Adrenal gland (tissue), 12 donors: ENCODE results near the gene CDV3. TPM values are rescaled to one million over a fixed set of nuclear protein-coding genes. Genes with fewer than 3 reads are reported as not detected.

ENCODE experiments used
- DNase-seq, 7 donors: peaks; one replicate each; pipeline ENCODE4 v3.0.0-alpha.2; 2019 to 2020
- H3K27ac ChIP-seq, 5 donors: fragments of 200-600 bp; sonication (generic) in 4 of 5; 1 replicate in 3 of 5; 2 replicates in 2 of 5; pipeline versions ENCODE4 v1.5.1 to v1.8.0; 2016 to 2020; ENCODE audit warnings: mild to moderate bottlenecking in 1 of 5
- H3K27me3 ChIP-seq: fragments of 200-600 bp; 2 replicates; pipeline ENCODE4 v1.8.0; 2021
- H3K36me3 ChIP-seq, 2 donors: fragments of 200-600 bp; replicated peaks in 1 of 2; 1 replicate in 1 of 2; 2 replicates in 1 of 2; pipeline versions ENCODE4 v1.5.1 to v1.8.0; 2018 to 2022
- H3K4me1 ChIP-seq, 2 donors: fragments of 200-600 bp; replicated peaks in 1 of 2; 1 replicate in 1 of 2; 2 replicates in 1 of 2; pipeline versions ENCODE4 v1.5.1 to v1.8.0; 2018 to 2021
- H3K4me3 ChIP-seq, 4 donors: fragments of 200-600 bp; sonication (generic) in 3 of 4; one replicate each; pipeline ENCODE4 v1.5.1; 2016 to 2018
- H3K9me3 ChIP-seq, 3 donors: fragments of 200-600 bp; sonication (generic) in 1 of 3; replicated peaks in 1 of 3; 1 replicate in 2 of 3; 2 replicates in 1 of 3; pipeline versions ENCODE4 v1.5.1 to v1.8.0; 2016 to 2021
- CTCF ChIP-seq, 6 experiments: fragments of 450-650 bp in 4 of 6; fragments of 200-600 bp in 2 of 6; sonication (generic) in 1 of 6; IDR thresholded peaks; 1 replicate in 5 of 6; 2 replicates in 1 of 6; pipeline versions ENCODE4 v1.5.1 to v1.8.0; 2016 to 2021; ENCODE audit warnings: antibody characterized with exemption in 6 of 6, mild to moderate bottlenecking in 2 of 6, moderate library complexity in 1 of 6
- POLR2A ChIP-seq, 2 donors: fragments of 450-650 bp; IDR thresholded peaks; one replicate each; pipeline ENCODE4 v1.6.1; 2017; ENCODE audit warnings: antibody characterized with exemption in 2 of 2, mild to moderate bottlenecking in 2 of 2, moderate library complexity in 1 of 2
- WGBS, 4 donors: extraction: QIAGEN DNeasy Blood & Tissue Kit in 2 of 4; methylation state at CpG; one replicate each; pipeline versions ENCODE4 v1.1.5 to v1.1.7; 2013 to 2017; 5-methylcytosine and 5-hydroxymethylcytosine counted together
- intact Hi-C, 2 donors: fragments of 100-400 bp; cut with DNase I; formaldehyde crosslinking; loops; one replicate each; pipeline versions ENCODE4 v1.14.1 to v1.15.0; 2022 to 2023
- polyA plus RNA-seq, 3 donors: library from polyadenylated mRNA; stranded (reverse); fragments of 200-250 nt in 2 of 3; fragments of 350-450 nt in 1 of 3; fragmentation: Illumina TruSeq in 1 of 3; extraction: RNeasy Lipid Tissue Mini Kit (QIAGEN cat#74804) in 1 of 3; gene quantifications; one replicate each; pipeline ENCODE4 v1.2.3, GENCODE V29; 2013 to 2014
- total RNA-seq, 9 donors: library from RNA; depleted of rRNA in 4 of 9; stranded (reverse); fragments of >200 nt in 4 of 9; fragments of 120-200 nt in 1 of 9; fragmentation: NEBNext Ultra II Directional in 1 of 9; extraction: Animal tissue kit (Norgen Biotek cat#: 25700) in 1 of 9; gene quantifications; one replicate each; pipeline versions ENCODE4 v1.1.0 to v1.2.4, GENCODE V29; 2013 to 2023
- donor health status: healthy with polysubstance abuse.
- donor health status: Bipolar disorder and iron deficiency.
- donor health status: DM: yes; HTN: yes; CAD: no.
- donor health status: DM: no; HTN: no; CAD: no.
- donor health status: DM: no; HTN: no; CAD: no.
- donor health status: DM: yes; HTN: yes; CAD: no.

Gene CDV3
- total and polyA plus RNA-seq, 12 donors: 30.8 to 309 (median 124) TPM

- no peaks in the 10 kb centered on the region for H3K36me3 ChIP-seq
- DNase-seq: peak in 3 of 7 donors; percentile 33 to 36 (median 33)
- peaks cover 5 to 18% of the 10 kb centered on the region in 2 donors for H3K4me1 ChIP-seq
- H3K4me3 ChIP-seq: no peak overlapping the region
- TF ChIP-seq POLR2A (IDR thresholded peaks at IDR 0.05) (no peak), CTCF (IDR thresholded peaks at IDR 0.05) (no peak)
- H3K9me3 ChIP-seq: no peaks in the 10 kb centered on the region
- 43 to 50% (median 46%) methylated on average over 8 of the region's 8 CpGs for WGBS, 4 donors
- H3K27ac ChIP-seq: peak overlapping the region in 1 of 5 donors; percentile 44
- H3K27me3 ChIP-seq: no peaks in the 10 kb centered on the region
- intact Hi-C loops: loop anchor here in 1 of 2 donors (10.0 kb wide), 1 partner anchor 94 kb away; no protein-coding TSS in a partner anchor
These were observed 5.0 kb upstream of the CDV3 start for GRCh38 chr3:133568294-133569014.

- no peaks in the 10 kb centered on the region for H3K27me3 ChIP-seq
- H3K4me1 ChIP-seq: peaks cover 10 to 21% of the 10 kb centered on the region in 2 donors
- DNase-seq: no peak
- peak overlapping the region in 1 of 5 donors; percentile 57 for H3K27ac ChIP-seq
- H3K9me3 ChIP-seq: no peaks in the 10 kb centered on the region
- WGBS, 4 donors: 81 to 95% (median 91%) methylated on average over 4 to 5 of the region's 5 CpGs
- no peak overlapping the region for H3K4me3 ChIP-seq
- no peaks in the 10 kb centered on the region for H3K36me3 ChIP-seq
- TF ChIP-seq CTCF (IDR thresholded peaks at IDR 0.05) (no peak), POLR2A (IDR thresholded peaks at IDR 0.05) (no peak)
- intact Hi-C loops: no loop called here
These were observed 3.1 kb upstream of the CDV3 start for GRCh38 chr3:133570139-133570936.

GRCh38 chr3:133570937-133571320 is 2.6 kb upstream of the CDV3 start:
- Histone ChIP-seq H3K4me3 (no peak overlapping the region), H3K9me3 (no peaks in the 10 kb centered on the region), H3K4me1 (peaks cover 15 to 27% of the 10 kb centered on the region in 2 donors), H3K27me3 (no peaks in the 10 kb centered on the region), H3K27ac (no peak overlapping the region), H3K36me3 (no peaks in the 10 kb centered on the region)
- 78 to 83% (median 81%) methylated on average over 2 of the region's 2 CpGs for WGBS, 4 donors
- DNase-seq: no peak
- intact Hi-C loops: no loop called here
- TF ChIP-seq CTCF (IDR thresholded peaks at IDR 0.05): no peak
- TF ChIP-seq POLR2A (IDR thresholded peaks at IDR 0.05): no peak
